Activated CD4-positive, CD25-positive, alpha-beta regulatory T cell treated with anti-CD3 and anti-CD28 coated beads, Interleukin-2, amount 50 U/mL, for 24 hours (primary cell): ENCODE data around the gene CHRNA1.
A peak's percentile ranks its signal among the peaks of the same experiment; 100 is the strongest.

ENCODE experiments used
- ATAC-seq, 2 donors: fragments of 150-1000 bp; cut with Tn5 transposase; one replicate each; pipeline ENCODE4 v1.10.0; 2021; ENCODE audit warnings: mild to moderate bottlenecking in 1 of 2, moderate library complexity in 1 of 2

CHRNA1 gene

DNA sequence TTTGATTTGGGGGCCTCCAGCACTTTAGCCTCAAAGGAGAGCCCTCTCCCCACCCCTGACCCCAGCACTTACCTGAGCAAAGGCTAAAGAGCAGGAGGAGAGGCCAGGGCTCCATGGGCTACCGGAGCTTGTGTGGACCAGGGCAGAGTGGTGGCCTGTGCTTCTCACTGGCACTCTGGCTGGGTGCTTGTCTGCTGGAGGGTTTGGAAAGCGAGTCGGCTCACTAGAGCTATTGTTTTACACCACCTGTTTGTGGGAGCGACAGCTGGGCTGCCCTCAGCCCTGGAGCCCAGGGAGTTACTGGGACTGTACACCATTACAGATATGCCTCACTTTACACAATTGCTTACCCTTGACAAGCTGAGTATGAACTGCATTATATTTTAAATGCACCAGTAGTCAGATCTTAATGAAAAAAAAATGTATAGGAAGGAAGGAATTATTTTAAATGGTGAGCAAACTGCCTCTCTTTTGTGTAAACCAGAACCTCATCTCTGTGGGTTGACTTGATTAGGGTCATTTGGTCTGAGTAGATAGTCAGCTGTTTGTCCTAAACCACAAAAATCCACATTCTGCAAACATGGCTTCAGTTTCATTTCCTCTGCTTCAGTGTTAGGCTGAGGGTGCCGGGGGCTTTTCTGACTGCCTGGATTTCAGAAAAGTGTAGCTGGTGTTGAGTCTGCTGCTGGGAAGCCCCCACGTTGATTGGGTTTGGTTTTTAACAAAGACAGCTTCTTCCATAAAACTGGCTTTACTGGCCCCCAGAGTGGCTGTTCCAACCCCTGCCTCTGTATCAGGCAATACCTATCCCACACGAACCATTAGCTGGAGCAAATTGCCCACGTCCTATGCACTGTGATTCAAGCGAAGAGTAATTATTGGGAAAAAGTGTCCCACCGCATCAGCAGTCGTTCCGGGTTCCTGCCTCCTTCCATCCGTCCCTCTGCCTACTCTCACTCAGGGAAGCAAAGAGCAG is at the start of gene CHRNA1:
Gene CHRNA1, minus strand, starts transcription at position 193 of the 976 bp plus-strand sequence. Its CDS starts 78 bp downstream, at position 115.
- no peak for ATAC-seq

DNA sequence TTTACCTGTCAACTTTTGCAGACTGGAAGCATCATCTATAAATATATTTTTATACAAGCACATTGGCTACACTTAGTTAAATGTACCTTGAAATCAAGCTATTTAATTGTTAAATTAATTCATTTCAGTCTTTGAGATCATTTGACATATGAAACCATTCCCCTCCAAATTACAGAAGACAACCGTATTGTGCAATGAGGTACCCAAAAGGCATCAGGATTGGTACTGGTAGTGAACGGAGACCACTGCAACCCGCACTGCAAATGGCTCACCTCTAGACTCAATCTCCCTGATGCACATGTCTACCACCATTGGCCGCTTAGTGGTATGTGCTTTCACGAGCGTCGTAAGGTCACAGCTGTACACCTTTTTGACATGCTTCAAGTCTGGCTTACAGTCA is 47.8 kb upstream of the CHRNA1 start:
- ATAC-seq, result no peak

DNA sequence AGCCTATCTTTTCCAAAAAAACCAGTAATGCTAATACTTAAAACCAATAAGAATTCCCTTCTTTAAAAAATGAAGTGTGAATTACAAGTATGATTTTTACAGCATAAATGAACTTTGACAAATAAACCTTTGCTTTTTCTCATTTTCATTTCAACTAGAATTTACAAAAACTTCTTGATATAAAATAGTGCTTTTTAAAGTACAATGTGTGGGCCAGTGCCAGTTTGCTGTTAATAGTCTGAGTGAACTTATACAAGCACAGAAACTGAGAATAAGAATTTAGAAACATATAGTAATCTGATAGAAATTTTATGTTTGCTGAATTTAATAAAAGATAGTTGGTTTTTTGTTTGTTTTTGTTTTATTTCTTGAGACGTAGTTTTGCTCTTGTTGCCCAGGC is 43.7 kb upstream of the CHRNA1 start:
- ATAC-seq, result no peak

DNA sequence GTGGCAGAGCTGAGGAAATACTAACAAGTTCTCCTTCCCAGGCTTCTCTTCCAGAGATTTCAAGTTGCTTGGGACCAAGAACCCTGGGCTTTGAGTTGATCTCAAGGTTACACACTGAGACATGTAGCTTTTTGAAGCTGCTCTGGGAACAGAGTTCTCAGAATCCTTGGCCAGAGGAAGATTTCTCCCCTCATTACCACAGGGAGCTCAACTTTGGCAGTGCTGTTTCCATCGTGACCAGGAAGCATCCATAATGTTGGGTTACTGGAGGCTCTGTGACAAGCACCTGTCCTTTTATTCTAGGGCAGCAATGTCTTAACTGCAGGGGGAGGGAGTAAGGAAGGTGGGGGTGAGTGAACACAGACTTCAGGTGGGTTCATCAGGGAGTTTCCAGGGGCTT is 41.5 kb upstream of the CHRNA1 start:
- ATAC-seq, result no peak

DNA sequence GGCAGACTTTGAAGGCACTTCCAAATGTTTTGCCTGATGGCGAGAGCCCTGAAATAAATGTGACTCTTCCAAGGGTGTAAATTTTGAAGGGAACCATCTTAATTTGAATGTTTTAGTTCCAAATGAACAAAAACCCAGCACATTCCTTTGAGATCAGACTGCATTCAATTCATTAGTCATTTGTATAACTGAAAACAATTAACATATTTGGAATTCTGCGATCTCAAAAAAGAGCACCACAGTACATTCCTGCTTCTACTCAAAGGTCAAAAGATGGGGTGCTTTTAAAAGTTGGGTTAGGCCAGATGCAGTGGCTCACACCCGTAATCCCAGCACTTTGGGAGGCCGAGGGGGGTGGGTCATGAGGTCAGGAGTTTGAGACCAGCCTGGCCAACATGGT is 38.2 kb upstream of the CHRNA1 start:
- no peak for ATAC-seq

DNA sequence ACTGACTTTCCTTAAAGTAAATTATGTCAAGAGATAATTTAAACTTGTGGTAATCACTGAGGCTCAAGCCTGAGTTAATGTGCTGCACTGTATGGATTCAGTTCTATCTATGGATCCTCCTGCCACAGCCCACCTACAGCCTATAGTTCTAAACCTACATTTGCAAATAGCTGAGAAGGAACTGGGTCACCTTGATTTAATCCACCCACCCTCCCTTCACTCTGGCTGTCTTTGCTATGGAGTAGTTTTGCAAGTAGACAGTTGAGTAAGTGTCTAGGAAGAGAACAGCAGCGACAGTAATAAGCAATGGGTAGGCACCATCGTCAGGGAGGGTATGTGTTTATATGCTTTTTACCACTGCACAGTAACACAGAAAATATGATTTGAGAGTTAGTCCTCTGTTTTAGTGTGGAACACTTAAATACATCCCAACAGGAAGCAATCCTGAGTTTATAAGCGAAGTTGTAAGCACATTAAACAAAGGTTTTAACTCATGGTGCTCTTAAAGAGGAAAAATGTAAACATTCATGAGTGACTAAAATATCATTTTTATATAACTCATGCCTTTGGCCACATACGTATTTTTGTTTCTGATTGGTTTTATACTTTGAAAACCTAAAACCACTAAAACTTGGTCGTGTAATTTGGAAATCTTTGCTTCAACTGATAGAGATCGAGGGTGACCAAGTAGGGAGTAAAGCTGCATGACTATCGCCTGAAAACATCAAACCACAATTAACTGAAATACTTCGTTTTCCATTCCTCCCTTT is 36.3 kb upstream of the CHRNA1 start:
- ATAC-seq, result no peak

DNA sequence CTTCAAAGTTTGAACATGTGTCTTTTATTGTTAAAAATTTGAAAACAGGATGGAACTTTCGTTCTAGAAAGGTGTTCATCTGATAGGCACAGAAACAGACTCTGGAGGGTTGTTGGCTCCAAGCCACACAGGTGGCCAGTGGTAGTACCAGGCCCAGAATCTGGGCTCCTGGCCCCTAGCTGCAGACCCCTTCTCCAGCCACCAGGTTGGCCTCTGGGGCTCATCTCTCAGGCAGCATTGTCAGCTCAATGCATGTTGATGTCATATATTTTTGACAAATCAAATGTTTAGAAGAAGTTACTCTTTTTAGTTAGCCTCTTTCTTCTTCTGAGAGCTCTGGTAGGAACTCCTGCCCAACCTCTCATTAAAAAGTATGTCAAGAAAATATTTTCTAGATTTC is 34.5 kb upstream of the CHRNA1 start:
- ATAC-seq, result no peak

DNA sequence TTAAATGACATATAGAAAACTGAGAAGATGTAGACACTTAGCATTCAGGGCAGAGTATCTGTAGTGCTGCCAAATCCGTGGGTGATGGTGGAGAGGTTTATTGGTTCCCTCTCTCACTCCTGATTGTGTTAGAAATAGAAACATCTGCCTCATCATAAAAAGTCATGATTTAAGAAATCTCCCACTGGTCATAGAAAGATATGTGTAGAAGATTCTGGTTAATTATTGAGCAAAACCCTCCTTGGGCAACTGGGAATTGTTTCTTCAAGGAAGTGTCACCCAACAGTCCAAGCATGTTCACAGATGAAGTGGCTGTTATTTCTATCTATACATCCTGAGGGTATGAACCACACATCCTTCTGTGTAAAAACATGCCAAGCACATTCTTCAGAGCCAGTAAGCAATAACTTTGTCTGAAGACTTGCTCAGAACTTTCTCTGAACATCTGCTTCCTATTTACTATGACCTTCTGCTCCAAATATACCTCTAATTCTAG is 33.6 kb upstream of the CHRNA1 start:
- no peak for ATAC-seq

DNA sequence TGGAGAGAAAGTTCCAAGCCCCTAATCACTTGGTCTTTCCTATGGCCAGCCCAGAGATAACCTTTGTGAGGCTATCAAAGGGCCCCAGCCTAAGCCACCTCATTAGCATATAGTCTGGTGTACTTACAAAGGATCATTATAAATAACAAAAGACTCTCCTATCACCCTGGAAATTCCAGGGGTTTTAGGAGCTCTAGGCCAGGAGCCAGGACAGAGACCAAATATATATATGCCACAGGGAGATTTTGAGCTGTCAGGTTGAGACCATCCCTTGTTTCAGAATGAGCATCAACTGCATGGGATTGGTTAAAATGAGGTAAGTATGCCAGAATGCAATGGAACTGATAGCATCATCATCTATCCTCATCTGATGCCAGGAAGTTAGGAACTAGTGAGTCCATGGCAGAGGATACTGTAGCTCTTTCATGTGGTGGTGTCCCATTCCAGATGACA is 32.1 kb upstream of the CHRNA1 start:
- no peak for ATAC-seq

DNA sequence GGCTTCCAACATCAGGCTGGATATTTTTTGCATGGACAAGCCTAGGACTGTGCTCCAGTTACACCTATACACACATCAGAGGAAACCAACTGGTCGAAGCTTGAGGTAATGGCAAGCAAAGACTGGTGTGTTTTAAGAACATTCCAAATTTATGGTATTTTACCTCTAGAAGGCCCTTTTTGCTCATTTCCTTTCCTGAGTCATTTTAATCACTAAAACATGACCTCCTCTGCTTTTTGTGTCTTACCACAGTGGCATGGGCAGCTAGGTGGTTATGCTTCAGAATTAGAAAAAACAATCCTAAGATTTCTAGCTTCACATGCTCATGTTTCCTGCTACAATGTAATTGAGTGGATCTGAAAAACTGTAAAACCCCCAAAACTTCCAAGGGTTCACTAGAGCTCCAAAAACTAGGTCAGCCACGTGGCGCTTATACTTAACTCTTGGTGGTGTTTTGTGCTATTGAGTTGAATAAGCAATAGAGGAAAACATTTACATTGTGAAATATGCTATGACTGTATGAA is 30.6 kb upstream of the CHRNA1 start:
- ATAC-seq, result peak in 1 of 2 donors; percentile 10

DNA sequence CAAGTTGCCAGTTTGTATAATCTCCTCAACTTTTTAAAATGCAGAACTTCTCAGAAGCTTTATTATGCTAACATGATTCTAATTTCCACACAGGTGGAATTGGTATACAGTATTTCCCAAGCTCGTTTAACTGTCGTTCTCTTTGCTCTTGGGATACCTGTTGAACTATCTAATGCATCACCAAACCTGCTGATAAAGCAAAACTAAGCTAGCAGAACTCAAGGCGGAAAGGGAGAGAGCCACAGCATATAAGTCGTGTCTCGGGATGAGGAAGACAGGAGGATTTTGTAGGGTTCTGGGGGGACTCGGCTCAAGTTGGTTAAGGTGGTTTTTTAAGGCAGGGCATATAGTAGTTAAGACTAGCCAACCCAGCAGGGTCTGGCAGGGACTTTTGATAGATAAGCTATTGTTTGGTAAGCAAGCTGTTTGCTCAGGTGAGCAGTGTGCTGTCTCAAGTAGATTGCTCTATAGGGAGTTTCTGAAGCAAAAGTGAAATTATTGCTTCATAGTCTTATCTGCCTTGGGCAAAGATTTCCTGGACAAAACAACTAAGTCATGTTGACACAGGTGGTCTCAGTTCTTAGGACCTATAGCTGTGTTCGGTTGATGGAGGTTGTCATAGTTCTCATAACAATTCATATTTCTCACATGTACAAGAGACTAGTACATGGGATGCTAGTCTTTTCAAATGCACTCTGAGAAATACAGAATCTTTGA is 28.2 kb upstream of the CHRNA1 start:
- ATAC-seq, result no peak

DNA sequence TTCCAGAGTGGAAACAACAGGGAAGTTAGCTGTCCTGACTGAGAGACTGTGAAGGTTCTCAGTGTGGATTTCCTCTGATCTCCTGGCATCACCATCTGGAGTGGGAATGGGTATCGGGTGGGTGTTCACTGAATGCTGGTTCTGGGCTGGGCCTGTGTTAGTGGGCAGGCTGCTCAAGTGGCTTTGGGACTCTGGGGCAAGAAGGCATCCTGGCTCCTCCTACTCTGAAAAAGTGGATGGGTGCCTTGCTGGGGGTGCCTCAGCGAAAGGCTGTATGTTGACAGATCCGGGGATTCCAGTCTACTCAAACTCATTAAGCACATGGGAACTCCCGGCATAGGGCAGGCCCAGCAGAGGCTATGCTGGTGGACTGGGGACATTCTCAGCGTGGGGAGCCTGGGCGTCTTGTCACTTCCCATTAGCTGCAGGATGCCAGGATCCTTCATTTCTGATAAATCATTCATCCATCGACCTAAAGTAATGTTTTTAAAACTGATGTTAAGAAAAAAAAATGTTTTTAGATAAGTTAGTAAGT is 27.5 kb upstream of the CHRNA1 start:
- no peak for ATAC-seq

DNA sequence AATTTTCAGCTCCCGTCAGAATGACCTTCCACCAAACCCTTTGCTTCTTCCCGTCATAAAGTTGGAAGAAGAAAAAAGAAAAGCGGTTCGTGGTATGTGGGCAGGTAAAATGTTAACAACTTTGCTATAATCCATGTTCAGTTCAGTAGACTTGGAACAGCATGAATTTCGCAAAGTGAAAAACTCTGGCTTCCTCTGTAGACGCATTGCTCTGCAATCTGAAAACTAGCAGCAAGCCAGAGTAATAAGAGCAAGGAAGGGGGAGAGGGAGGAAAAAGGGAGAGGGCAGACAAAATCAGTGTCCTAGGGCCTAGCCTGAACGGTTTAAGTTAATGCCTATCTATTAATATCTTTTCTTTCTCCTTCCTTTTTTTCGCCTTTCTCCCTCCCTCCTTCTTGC is 26.7 kb upstream of the CHRNA1 start:
- no peak for ATAC-seq

DNA sequence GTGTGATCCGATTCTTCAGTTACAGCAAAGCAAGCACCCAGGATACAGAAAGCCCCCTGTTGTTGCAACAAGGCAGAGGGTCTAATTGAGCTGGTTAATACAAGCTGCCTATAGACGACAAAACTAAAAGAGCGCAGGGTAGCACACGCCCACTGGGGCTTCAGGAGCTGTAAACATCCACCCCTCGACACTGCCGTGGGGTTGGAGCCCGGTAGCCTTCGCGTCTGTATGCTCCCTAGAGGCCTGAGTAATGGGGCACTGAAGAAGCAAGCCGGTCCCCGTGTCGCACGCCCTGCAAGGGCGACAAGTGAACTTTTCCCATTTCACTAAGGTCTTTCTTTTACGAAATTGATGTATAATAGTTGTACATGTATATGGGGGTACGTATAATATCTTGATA is 24.7 kb upstream of the CHRNA1 start:
- ATAC-seq, result no peak

DNA sequence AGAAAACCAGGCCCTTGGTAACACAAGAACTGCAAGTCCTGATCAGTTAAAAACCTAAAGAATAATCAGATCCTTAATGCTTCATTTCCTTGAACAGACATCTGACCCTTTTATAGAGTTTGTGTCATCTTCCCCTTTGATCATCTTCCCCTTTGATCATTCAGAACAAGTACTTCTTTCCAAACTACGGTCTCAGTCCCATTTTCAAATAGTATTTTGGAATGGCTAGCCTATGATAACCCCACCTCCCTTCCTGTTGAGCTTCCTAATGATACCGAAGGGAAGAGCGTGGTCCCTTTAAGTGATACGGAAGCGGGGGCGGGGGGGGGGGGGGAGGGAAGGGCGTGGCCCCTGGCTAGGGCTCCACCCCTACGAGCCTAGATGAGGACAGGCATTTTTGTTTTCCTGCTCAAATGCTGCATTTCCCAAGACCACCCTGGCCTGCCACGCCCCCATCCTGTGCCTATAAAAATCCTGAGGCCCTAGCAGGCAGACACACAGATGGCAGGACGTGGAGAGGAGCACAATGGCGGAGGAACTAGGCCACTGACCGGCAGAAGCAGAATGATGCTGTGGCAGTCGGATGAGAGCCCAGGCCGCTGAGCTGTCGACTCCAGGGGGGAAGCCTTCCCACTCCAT is 24.1 kb upstream of the CHRNA1 start:
- ATAC-seq, result no peak

DNA sequence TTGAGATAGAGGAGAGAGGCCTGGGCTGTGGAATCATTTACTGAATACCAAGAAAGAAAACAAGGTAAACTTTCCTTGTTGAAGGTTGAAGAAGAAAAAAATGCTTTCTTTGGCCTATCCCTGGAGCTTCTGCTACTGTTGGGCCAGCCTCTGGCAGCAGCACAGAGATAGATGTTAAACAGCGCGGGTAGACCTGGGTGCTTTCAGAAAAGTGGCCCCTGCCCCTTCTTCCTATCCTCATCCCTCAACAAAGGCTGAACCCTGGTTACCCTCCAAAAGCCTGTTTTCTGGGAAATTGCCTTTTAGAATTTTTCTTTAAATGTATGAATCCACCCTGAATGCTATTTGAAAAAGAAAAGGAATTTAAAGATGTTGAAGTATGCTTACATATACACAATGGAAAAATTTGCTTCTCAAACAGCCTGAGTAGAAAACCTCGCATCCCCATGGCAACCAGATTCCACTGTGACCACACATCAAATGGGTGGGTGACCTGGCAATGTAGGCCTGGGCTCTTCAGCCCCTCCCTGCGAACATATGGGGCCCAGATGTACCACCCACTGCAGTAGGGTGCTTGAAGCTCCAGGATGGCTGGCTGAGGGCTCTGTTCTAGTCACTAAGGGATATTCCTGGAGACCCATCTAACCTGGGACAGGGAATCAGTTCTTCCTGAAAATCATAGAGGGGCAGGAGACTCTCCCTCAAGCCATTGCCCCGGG is 23.4 kb upstream of the CHRNA1 start:
- no peak for ATAC-seq

DNA sequence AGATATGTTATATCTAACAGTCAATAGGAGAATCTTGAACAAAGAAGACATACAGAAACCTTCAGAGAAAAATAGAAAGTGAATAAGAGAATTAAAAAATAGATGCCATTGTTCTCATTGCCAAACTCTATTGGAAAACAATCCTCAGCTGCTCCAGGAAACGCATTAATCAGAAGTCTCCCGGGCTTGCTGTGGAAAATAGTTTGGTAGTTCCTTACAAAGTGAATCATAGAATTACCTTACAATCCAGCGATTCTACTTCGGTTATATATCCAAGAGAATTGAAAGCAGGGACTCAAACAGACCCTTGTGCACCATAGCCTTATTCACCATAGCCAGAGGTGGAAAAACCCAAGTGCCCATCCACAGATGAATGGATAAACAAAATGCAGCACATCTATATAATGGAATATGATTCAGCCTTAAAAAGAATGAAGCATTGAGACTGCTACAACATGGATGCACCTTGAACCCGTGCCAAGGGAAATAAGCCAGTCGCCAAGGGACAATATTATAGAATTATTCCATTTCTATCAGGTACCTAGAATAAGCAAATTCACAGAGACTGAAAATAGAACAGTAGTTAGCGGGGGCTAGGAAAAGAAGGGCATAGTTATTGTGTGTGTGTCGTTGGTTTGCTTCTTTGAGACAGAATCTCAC is 21.9 kb upstream of the CHRNA1 start:
- no peak for ATAC-seq

DNA sequence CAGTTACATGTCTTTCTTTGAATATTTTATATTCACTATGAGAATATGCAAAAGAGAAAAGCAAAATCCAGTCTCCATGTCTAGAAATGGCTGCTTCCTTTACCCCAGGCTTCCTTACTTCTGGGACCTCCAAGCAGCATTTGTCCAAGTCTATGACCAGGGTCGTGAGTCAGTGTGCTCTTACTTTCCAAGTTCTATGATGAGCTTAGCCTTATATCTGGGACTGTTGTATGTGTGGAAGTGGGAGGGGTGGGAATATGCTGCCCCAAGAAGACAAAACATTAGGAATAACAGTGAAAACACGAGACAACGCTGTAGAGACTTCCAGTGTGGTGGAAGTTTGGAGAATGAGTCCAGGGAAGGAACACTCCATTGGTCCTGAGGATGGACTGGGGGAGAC is 21.2 kb upstream of the CHRNA1 start:
- ATAC-seq, result no peak

DNA sequence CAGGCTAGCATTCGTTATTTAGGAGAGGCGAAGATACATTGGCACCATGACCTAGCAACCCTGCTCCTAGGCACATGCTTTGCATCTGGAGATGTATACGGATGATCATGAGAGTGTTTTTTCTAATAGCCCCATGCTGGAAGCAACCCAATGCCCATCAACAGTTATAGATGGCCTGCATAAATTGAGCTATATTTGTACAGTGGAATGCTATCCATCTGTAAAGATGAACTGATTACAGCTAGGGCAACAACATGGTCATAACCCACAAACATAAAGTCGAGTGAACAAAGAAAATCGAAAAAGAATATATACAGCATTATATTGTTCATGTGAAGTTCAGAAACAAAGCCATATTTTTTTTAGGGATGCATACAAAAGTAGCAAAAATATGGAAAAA is 20.6 kb upstream of the CHRNA1 start:
- ATAC-seq, result no peak

DNA sequence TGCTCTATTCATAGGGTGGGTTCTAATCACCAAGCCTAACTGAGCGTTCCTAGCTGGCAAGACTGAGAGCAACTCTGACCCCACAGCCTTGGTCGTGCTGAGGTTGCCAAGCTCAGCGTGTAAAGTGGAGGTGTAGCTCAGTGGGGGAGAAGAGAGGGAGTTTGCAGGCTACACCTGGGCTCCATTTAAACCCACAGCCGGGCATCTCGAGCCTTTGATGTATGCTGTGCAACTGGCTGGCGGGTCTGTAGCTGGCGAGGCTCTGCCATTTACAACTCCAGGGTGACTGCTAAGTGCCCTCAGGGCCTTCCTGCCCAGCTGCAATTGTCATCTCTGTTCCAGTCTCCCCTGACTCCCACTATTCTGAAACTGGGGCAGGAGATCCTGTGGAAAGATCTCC is 20.0 kb upstream of the CHRNA1 start:
- ATAC-seq, result no peak

DNA sequence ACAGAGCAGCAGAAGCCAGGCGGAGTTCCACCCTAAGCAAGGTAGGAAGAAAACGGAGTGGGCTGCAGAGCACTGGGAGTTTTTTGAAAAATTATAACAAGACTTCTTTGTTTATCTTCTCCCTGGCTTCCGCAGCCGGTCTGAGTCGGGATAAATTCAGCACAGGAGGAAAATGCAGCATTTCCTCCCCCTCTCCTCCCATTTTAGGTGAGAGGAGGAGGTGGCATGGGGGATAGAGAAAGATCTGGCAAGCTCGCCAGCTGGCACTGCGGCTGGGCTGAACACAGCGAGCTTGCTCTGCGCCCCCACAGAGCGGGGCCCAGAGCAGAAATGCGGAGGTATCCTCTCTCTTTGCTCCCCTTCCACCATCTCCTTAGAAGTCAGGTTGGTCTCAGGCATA is 17.7 kb upstream of the CHRNA1 start:
- ATAC-seq, result no peak
